Mesendoderm (in vitro differentiated cells): Measurements from ENCODE around the gene TMEM191C.
"Not testable (repeated sequence)": the region's sequence is repeated elsewhere in the genome, so short reads cannot be mapped to it uniquely, and the experiment has no call there.

ENCODE experiments used
- DNase-seq: peaks from one replicate; pipeline ENCODE4 v3.0.0; 2013
- H2AK5ac ChIP-seq: 2 replicates; pipeline ENCODE4 v1.6.1; 2013; ENCODE audit warnings: low read length, inconsistent platforms
- H2BK120ac ChIP-seq: 2 replicates; pipeline ENCODE4 v1.6.1; 2013; ENCODE audit warnings: low read depth, mild to moderate bottlenecking, low read length, moderate library complexity, mixed read lengths
- H2BK15ac ChIP-seq: replicated peaks from 2 replicates; pipeline ENCODE4 v1.6.1; 2013; ENCODE audit warnings: low read depth, mild to moderate bottlenecking, moderate library complexity
- H2BK5ac ChIP-seq: 2 replicates; pipeline ENCODE4 v1.6.1; 2013; ENCODE audit warnings: low read length, inconsistent platforms
- H3K18ac ChIP-seq: 2 replicates; pipeline ENCODE4 v1.6.1; 2013; ENCODE audit warnings: mild to moderate bottlenecking, low read length, mixed read lengths
- H3K23ac ChIP-seq: one replicate; pipeline ENCODE4 v1.6.1; 2013; ENCODE audit warnings: low read length
- H3K27ac ChIP-seq: 2 replicates; pipeline ENCODE4 v1.5.1; 2013; ENCODE audit warnings: low read depth, mild to moderate bottlenecking, inconsistent platforms, low read length, moderate library complexity
- H3K27me3 ChIP-seq: 2 replicates; pipeline ENCODE4 v1.6.1; 2013; ENCODE audit warnings: low read length, control low read depth, mild to moderate bottlenecking, inconsistent platforms; ENCODE audit not compliant: insufficient read depth, poor library complexity
- H3K36me3 ChIP-seq: 2 replicates; pipeline ENCODE4 v1.6.1; 2013; ENCODE audit warnings: low read length, inconsistent platforms; ENCODE audit not compliant: control insufficient read depth, insufficient read depth
- H3K4ac ChIP-seq: one replicate; pipeline ENCODE4 v1.6.1; 2013; ENCODE audit warnings: low read depth, mild to moderate bottlenecking, low read length, moderate library complexity
- H3K4me1 ChIP-seq: 2 replicates; pipeline ENCODE4 v1.6.1; 2013; ENCODE audit warnings: low read depth, low read length, inconsistent platforms; ENCODE audit not compliant: control insufficient read depth
- H3K4me2 ChIP-seq: 2 replicates; pipeline ENCODE4 v1.6.1; 2013; ENCODE audit warnings: low read length
- H3K4me3 ChIP-seq: 2 replicates; pipeline ENCODE4 v1.5.1; 2013; ENCODE audit warnings: mild to moderate bottlenecking, low read length
- H3K56ac ChIP-seq: one replicate; pipeline ENCODE4 v1.6.1; 2013; ENCODE audit warnings: low read length
- H3K79me1 ChIP-seq: 2 replicates; pipeline ENCODE4 v1.6.1; 2013; ENCODE audit warnings: low read length, inconsistent platforms
- H3K79me2 ChIP-seq: 2 replicates; pipeline ENCODE4 v1.6.1; 2013; ENCODE audit warnings: mild to moderate bottlenecking, low read length; ENCODE audit not compliant: control insufficient read depth, insufficient read depth
- H3K9ac ChIP-seq: 2 replicates; pipeline ENCODE4 v1.6.1; 2013; ENCODE audit warnings: low read length, inconsistent platforms
- H4K5ac ChIP-seq: one replicate; pipeline ENCODE4 v1.6.1; 2013; ENCODE audit warnings: low read length
- H4K8ac ChIP-seq: one replicate; pipeline ENCODE4 v1.6.1; 2013; ENCODE audit warnings: low read depth, mild to moderate bottlenecking, control low read depth, low read length, moderate library complexity
- WGBS: extraction: QIAGEN DNeasy Blood & Tissue Kit; methylation state at CpG from one replicate; pipeline ENCODE4 v1.1.7; 2013; ENCODE audit warnings: low lambda C conversion rate, missing lambda C conversion rate; ENCODE audit not compliant: insufficient coverage; ENCODE audit errors: extremely low coverage; 5-methylcytosine and 5-hydroxymethylcytosine counted together

Gene TMEM191C

DNA sequence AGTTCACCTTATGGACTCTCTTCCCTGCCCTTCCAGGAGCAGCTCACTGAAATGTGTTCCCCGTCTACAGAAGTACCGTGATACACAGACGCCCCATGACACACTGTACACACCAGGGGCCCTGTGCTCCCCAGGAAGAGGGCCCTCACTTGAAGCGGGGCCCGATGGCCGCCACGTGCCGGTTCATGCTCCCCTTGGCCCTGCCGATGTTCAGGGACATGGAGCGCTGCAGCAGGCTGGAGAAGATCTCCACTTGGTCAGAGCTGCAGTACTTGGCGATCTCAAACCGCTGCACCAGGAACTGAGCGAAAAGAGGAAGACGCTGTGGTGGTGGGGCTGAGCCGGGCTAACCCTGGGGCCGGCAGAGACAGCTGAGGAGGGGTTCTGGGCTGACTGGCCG, 20.5 kb downstream of the TMEM191C start:
- not testable (repeated sequence) for H3K27me3 ChIP-seq, H2BK5ac ChIP-seq, H3K4me3 ChIP-seq, H4K8ac ChIP-seq, H2BK15ac ChIP-seq, DNase-seq, H3K4me1 ChIP-seq, H3K4me2 ChIP-seq, H3K36me3 ChIP-seq, H3K79me1 ChIP-seq, H4K5ac ChIP-seq, H2AK5ac ChIP-seq, H3K9ac ChIP-seq, H3K79me2 ChIP-seq, H2BK120ac ChIP-seq, H3K27ac ChIP-seq, H3K56ac ChIP-seq, H3K18ac ChIP-seq, H3K4ac ChIP-seq, H3K23ac ChIP-seq
- WGBS = no CpG with 5 or more reads among the region's 17 CpGs

DNA sequence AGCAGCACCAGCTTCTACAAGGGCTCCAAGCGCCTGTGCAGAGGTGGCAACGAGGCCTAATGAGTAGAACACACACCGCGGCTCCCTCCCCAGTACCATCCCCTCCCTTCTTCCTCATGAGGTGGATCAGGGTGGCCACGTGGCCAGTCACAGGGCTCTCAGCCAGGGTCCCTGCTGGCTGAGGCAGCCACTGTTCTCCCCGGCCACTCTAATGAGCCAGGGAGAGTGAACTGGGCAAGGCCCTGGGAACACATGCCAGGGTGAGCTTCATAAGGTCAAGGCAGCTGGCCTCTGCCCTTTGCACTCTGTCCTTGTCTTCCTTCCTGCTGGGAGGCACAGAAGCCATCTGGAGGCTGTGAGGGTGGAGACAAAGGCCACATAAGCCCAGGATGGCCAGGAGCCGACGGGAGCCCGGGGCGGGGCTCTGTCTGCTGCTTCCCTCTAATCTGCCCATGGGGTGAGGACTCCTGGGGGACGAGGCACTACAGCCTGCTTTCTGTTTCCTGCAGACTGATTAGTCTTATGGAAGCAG, 22.0 kb downstream of the TMEM191C start:
- H3K18ac ChIP-seq, DNase-seq, H3K56ac ChIP-seq, H3K23ac ChIP-seq, H3K79me2 ChIP-seq, H3K9ac ChIP-seq, H2BK5ac ChIP-seq, H3K27me3 ChIP-seq, H4K5ac ChIP-seq, H3K4me2 ChIP-seq, H2BK120ac ChIP-seq, H3K4ac ChIP-seq, H3K27ac ChIP-seq, H3K4me1 ChIP-seq, H3K36me3 ChIP-seq, H3K4me3 ChIP-seq, H3K79me1 ChIP-seq, H2BK15ac ChIP-seq, H2AK5ac ChIP-seq, H4K8ac ChIP-seq: not testable (repeated sequence)
- WGBS = no CpG with 5 or more reads among the region's 11 CpGs

DNA sequence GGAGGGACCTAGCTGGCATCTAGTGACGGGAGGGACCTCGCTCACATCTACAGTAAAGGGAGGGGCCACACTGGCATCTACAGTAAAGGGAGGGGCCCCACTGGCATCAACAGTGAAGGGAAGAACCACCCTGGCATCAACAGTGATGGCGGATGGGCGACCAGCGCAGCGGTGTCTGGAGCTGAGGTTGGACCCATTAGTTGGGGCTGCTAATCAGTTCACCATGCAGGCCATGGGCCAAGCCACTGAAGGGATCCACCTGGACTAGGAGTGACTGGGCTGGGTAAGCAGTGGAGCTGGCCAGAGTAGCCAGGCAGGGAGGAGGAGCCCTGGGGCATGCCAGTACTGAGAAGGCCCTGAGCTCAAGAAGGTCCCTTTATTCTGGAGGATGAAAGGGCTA, 23.4 kb downstream of the TMEM191C start:
- not testable (repeated sequence) for H3K36me3 ChIP-seq, H3K79me2 ChIP-seq, H3K18ac ChIP-seq, H4K5ac ChIP-seq, H3K4me1 ChIP-seq, H3K9ac ChIP-seq, H3K79me1 ChIP-seq, H3K27ac ChIP-seq, H3K4ac ChIP-seq, DNase-seq, H3K23ac ChIP-seq, H2AK5ac ChIP-seq, H3K4me3 ChIP-seq, H2BK5ac ChIP-seq, H2BK120ac ChIP-seq, H4K8ac ChIP-seq, H3K4me2 ChIP-seq, H3K56ac ChIP-seq, H2BK15ac ChIP-seq, H3K27me3 ChIP-seq
- no CpG with 5 or more reads among the region's 6 CpGs for WGBS

DNA sequence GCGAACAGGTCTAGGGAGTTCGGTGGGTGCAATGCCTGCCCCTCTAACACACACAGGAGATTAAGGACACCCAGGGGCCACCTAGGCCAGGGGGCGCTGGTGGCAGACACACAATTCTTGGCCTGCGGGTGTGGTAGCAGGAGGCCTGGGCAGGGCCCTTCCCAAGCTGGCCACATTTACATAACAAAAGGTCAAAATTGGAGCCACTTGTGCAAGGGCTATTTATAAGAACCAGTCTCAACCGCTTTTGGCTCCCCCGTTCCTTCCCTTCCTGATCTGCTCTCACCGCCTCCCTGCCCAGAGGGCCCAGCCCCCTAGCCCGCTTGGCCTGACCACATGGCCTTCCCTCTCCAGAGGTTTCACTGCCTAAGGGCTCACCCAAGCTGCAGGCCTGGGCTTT, 25.1 kb downstream of the TMEM191C start:
- H2BK5ac ChIP-seq, H3K18ac ChIP-seq, H3K9ac ChIP-seq, H3K4ac ChIP-seq, H3K27ac ChIP-seq, H3K4me2 ChIP-seq, DNase-seq, H2AK5ac ChIP-seq, H3K56ac ChIP-seq, H4K8ac ChIP-seq, H4K5ac ChIP-seq, H3K27me3 ChIP-seq, H3K23ac ChIP-seq, H3K79me1 ChIP-seq, H3K36me3 ChIP-seq, H3K4me1 ChIP-seq, H2BK120ac ChIP-seq, H3K79me2 ChIP-seq, H3K4me3 ChIP-seq, H2BK15ac ChIP-seq: not testable (repeated sequence)
- whole genome bisulfite sequencing = no CpG with 5 or more reads among the region's 8 CpGs

DNA sequence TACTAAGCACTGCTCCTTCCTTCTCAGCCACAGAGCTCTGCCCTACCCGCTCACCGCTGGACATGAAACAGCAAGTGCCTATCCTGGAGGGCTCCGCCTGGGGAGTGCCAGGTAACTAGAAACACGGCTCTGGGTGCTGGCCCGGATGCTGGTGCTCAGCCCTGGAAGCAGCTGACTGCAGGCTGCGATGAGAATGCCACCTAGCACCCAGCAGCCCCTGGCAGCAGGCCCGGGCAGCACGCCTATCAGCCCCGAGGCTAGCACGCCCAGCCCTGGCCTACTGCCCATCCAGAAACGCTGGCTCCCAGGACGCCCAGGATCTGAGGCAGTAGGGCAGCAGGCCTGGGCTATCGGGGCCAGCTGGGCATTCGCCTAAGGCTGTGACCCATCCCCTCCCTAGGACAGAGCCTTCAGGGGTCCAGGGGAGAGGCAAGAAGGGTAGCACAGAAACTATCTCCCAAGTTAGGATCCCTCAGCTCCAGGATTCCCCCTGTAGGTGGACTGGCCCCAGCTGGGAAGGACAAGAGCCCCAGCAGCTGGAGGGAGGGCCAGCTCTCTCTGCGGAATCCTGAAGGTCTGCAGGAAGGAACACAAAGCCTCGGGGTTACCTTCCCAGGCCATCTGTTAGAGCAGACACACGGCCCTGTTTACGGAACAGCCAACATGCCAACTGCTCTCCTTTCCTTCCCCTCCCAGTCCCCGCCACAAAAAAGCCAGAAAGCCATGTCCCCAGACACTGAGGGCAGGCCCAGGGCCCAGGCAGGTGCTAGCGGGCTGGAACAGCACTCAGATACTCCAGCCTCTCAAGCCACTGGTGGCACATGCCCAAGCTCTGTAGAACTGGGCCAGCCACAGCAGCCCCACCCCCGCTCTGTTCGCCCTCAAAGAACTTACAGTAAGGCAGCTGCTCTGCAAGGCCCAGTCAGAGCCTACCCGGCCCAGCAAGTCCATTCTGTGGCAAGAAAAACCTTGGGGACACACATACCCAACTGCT, 26.9 kb downstream of the TMEM191C start:
- H2AK5ac ChIP-seq = not testable (repeated sequence)
- no CpG with 5 or more reads among the region's 23 CpGs for WGBS

More for the DNA sequence above, 26.9 kb downstream of the TMEM191C start:
- not testable (repeated sequence) for H3K4ac ChIP-seq, H2BK5ac ChIP-seq, H3K4me2 ChIP-seq, H3K9ac ChIP-seq, H4K5ac ChIP-seq, DNase-seq, H3K79me2 ChIP-seq, H2BK120ac ChIP-seq, H3K36me3 ChIP-seq, H3K23ac ChIP-seq, H3K56ac ChIP-seq, H3K27ac ChIP-seq, H3K4me1 ChIP-seq, H3K18ac ChIP-seq, H4K8ac ChIP-seq, H3K4me3 ChIP-seq, H3K27me3 ChIP-seq, H3K79me1 ChIP-seq, H2BK15ac ChIP-seq
